ENCODE data around the gene DLGAP5. TPM values are rescaled to one million over a fixed set of nuclear protein-coding genes. Genes with fewer than 3 reads are reported as not detected.

Gene DLGAP5
- total and polyA plus RNA-seq, 2 of the 13 experiments (the other 11 are each of a cell fraction or from before 2014, with no cell fraction given), result 7.7 to 55.8 TPM

DNA sequence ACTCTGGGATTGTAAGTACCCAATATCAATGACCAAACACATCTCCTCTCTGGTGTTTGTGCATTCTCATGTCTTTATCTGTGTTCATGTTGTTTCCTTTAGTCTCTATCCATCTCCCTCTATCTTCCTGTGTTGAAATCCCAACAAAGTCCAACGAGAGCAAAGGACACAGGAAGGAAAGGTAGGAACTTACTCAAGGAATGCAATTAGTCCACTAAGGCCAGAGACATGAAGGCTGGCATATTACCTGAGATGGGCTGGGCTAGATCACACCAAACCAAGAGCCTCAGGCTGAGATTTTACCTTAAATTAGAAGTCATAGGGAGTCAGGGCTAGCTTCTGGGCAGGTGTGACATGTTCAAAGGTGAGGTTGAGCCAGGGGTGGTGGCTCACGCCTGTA lies 76.7 kb downstream of the DLGAP5 start (continued):
- TF ChIP-seq ZNF710 (CRISPR knock-in tag; IDR thresholded peaks at IDR 0.05; ENCODE audit: borderline replicate concordance) (peak; percentile 92), RXRB (CRISPR knock-in tag; IDR thresholded peaks at IDR 0.05; ENCODE audit: borderline replicate concordance) (0 out of 2 replicates have a peak, but pooled peaks have one; percentile 15), ZNF354B (CRISPR knock-in tag; IDR thresholded peaks at IDR 0.05) (0 out of 2 replicates have a peak, but pooled peaks have one; percentile 10), MIXL1 (CRISPR knock-in tag; IDR thresholded peaks at IDR 0.05) (peak; percentile 66; the same call in 1 of the 2 replicates)

GRCh38 chr14:55111122-55111708 lies 80.2 kb downstream of the DLGAP5 start:
- BruUV-seq (replicated peaks), result no TSS peak
- Histone ChIP-seq H3K9me3 (ENCODE audit: low read length) (no peaks in the 10 kb centered on the region), H4K20me1 (ENCODE audit: insufficient read depth, low read length) (no peaks in the 10 kb centered on the region), H3K79me2 (ENCODE audit: insufficient read depth, low read length) (no peaks in the 10 kb centered on the region), H3K9ac (ENCODE audit: insufficient read depth, low read depth, low read length) (no peak overlapping the region), H3K36me3 (replicated peaks in 1 of 2; ENCODE audit: control insufficient read depth in 1 of 2, insufficient read depth in 2 of 2, low read length in 2 of 2) (no peaks in the 10 kb centered on the region), H3K4me2 (ENCODE audit: low read depth, low read length) (no peak overlapping the region), H3K4me1 (ENCODE audit: insufficient read depth, low read length) (peaks cover 68% of the 10 kb centered on the region), H3K27me3 (ENCODE audit: control insufficient read depth in 1 of 2, insufficient read depth in 2 of 2, low read length in 2 of 2) (no peaks in the 10 kb centered on the region), H2AFZ (ENCODE audit: low read length) (no peak overlapping the region), H3K27ac (ENCODE audit: extremely low read length, insufficient read depth, low read length) (no peak overlapping the region), H3K4me3 (replicated peaks in 1 of 3; ENCODE audit: insufficient read depth in 1 of 3, low read depth in 2 of 3, low read length in 3 of 3) (no peak overlapping the region)
- DNase-seq (ENCODE audit: low spot score), result no peak
- no peak for TF ChIP-seq GPN1 (CRISPR knock-in tag; IDR thresholded peaks at IDR 0.05; ENCODE audit: borderline replicate concordance)
- TF ChIP-seq, protein P1, sequence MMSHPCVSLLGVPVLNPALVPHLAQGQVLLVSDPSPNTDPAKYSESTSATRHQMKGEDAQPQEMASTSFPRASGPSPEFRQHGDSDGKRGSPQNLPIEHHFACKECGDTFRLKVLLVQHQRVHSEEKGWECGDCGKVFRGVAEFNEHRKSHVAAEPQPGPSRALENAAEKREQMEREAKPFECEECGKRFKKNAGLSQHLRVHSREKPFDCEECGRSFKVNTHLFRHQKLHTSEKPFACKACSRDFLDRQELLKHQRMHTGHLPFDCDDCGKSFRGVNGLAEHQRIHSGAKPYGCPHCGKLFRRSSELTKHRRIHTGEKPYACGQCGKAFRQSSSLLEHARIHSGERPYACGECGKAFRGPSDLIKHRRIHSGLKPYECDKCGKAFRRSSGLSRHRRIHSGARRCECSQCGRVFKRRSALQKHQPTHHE (CRISPR knock-in tag; IDR thresholded peaks at IDR 0.05; ENCODE audit: borderline replicate concordance), result no peak
- TF ChIP-seq, protein P2, sequence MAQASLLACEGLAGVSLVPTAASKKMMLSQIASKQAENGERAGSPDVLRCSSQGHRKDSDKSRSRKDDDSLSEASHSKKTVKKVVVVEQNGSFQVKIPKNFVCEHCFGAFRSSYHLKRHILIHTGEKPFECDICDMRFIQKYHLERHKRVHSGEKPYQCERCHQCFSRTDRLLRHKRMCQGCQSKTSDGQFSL (CRISPR knock-in tag; IDR thresholded peaks at IDR 0.05), result no peak
- no peak for TF ChIP-seq TAF1 (CRISPR knock-in tag; IDR thresholded peaks at IDR 0.05)
- TF ChIP-seq DNMT3B (CRISPR knock-in tag; conservative IDR thresholded peaks at IDR 0.05), result no peak
- no peak for TF ChIP-seq ZNF207 (IDR thresholded peaks at IDR 0.05; ENCODE audit: borderline replicate concordance)
- TF ChIP-seq, protein P3, sequence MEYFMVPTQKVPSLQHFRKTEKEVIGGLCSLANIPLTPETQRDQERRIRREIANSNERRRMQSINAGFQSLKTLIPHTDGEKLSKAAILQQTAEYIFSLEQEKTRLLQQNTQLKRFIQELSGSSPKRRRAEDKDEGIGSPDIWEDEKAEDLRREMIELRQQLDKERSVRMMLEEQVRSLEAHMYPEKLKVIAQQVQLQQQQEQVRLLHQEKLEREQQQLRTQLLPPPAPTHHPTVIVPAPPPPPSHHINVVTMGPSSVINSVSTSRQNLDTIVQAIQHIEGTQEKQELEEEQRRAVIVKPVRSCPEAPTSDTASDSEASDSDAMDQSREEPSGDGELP (IDR thresholded peaks at IDR 0.05; ENCODE audit: borderline replicate concordance, low read depth), result no peak
- no peak for TF ChIP-seq ZNF614 (CRISPR knock-in tag; IDR thresholded peaks at IDR 0.05; ENCODE audit: borderline replicate concordance)
- TF ChIP-seq, protein P4, sequence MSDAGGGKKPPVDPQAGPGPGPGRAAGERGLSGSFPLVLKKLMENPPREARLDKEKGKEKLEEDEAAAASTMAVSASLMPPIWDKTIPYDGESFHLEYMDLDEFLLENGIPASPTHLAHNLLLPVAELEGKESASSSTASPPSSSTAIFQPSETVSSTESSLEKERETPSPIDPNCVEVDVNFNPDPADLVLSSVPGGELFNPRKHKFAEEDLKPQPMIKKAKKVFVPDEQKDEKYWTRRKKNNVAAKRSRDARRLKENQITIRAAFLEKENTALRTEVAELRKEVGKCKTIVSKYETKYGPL (CRISPR knock-in tag; IDR thresholded peaks at IDR 0.05), result no peak
- no peak for TF ChIP-seq ZFX (CRISPR knock-in tag; IDR thresholded peaks at IDR 0.05; ENCODE audit: low read depth)
- TF ChIP-seq PHF8 (CRISPR knock-in tag; IDR thresholded peaks at IDR 0.05), result no peak
- TF ChIP-seq ZNF496 (CRISPR knock-in tag; IDR thresholded peaks at IDR 0.05; ENCODE audit: insufficient replicate concordance), result no peak
- TF ChIP-seq SMARCE1 (IDR thresholded peaks at IDR 0.05; ENCODE audit: borderline replicate concordance), result no peak
- CTCF ChIA-PET (ENCODE audit: low intra/inter-chr PET ratio, low total read pairs), result no interaction called here
- no peak for ATAC-seq
- over 99% methylated on average over 7 of the region's 10 CpGs for WGBS (ENCODE audit: low lambda C conversion rate)
- intact Hi-C loops (cut with micrococcal nuclease; ENCODE audit: unreplicated experiment), result no loop called here
- no peak for FAIRE-seq
- POLR2A ChIA-PET, result interaction anchor here (1.3 kb wide), 1 partner anchor 9 kb away, joined by 4 read pairs; no protein-coding TSS in a partner anchor
- in situ Hi-C loops (cut with HindIII; ENCODE audit: extremely low pct_ligation_motif_present, low pct_unique_long_range_greater_than_20kb), result no loop called here
